Natural killer cell (primary cell): ENCODE results near the gene SAMD8. TPM values are rescaled to one million over a fixed set of nuclear protein-coding genes. Genes with fewer than 3 reads are reported as not detected.
"Not testable (repeated sequence)": the region's sequence is repeated elsewhere in the genome, so short reads cannot be mapped to it uniquely, and the experiment has no call there.

Source experiments
- ATAC-seq, 3 donors: fragments of 150-1000 bp in 2 of 3; fragments of 200-7000 bp in 1 of 3; cut with Tn5 transposase; 1 replicate in 1 of 3; 2 replicates in 2 of 3; pipeline ENCODE4 v1.10.0; 2021; ENCODE audit warnings: mild to moderate bottlenecking in 2 of 3, moderate library complexity in 2 of 3
- DNase-seq, 2 donors: peaks; one replicate each; pipeline versions ENCODE4 v3.0.0 to v3.0.0-alpha.2; 2013 to 2021; ENCODE audit warnings: mixed read lengths in 1 of 2
- H3K27ac ChIP-seq: one replicate; pipeline ENCODE4 v1.5.1; 2013; ENCODE audit warnings: mild to moderate bottlenecking, low read length
- H3K27me3 ChIP-seq: one replicate; pipeline ENCODE4 v1.6.1; 2013; ENCODE audit warnings: low read length; ENCODE audit not compliant: control insufficient read depth, insufficient read depth
- H3K36me3 ChIP-seq: one replicate; pipeline ENCODE4 v1.6.1; 2013; ENCODE audit warnings: low read length; ENCODE audit not compliant: control insufficient read depth, insufficient read depth
- H3K4me1 ChIP-seq: one replicate; pipeline ENCODE4 v1.6.1; 2013; ENCODE audit warnings: low read length; ENCODE audit not compliant: control insufficient read depth, insufficient read depth
- H3K4me3 ChIP-seq: one replicate; pipeline ENCODE4 v1.5.1; 2013; ENCODE audit warnings: low read length
- H3K9me3 ChIP-seq: one replicate; pipeline ENCODE4 v1.6.1; 2013; ENCODE audit warnings: low read length; ENCODE audit not compliant: control insufficient read depth, insufficient read depth
- H3K27ac Mint-ChIP-seq, 2 donors: one replicate each; pipeline ENCODE4 v1.8.0; 2022; ENCODE audit warnings: mild to moderate bottlenecking in 2 of 2, mixed read lengths in 2 of 2, moderate library complexity in 1 of 2
- H3K27me3 Mint-ChIP-seq, 2 donors: one replicate each; pipeline ENCODE4 v1.8.0; 2022; ENCODE audit warnings: low read depth in 2 of 2, mixed read lengths in 2 of 2
- H3K36me3 Mint-ChIP-seq: one replicate; pipeline ENCODE4 v1.8.0; 2022; ENCODE audit warnings: mixed read lengths
- H3K4me1 Mint-ChIP-seq, 2 donors: one replicate each; pipeline ENCODE4 v1.8.0; 2022; ENCODE audit warnings: mixed read lengths in 2 of 2
- H3K4me3 Mint-ChIP-seq: one replicate; pipeline ENCODE4 v1.8.0; 2022; ENCODE audit warnings: mild to moderate bottlenecking, moderate library complexity, mixed read lengths
- H3K9me3 Mint-ChIP-seq, 2 donors: one replicate each; pipeline ENCODE4 v1.8.0; 2022; ENCODE audit warnings: mixed read lengths in 2 of 2
- WGBS: methylation state at CpG from one replicate; pipeline ENCODE4 v1.1.7; 2013; ENCODE audit warnings: missing lambda C conversion rate; ENCODE audit not compliant: insufficient coverage; 5-methylcytosine and 5-hydroxymethylcytosine counted together
- intact Hi-C: fragments of 100-400 bp; cut with micrococcal nuclease; formaldehyde crosslinking; loops from one replicate; pipeline ENCODE4 v1.14.2; 2022
- total RNA-seq, 4 donors: library from RNA; stranded (reverse); fragments of 120-200 nt in 1 of 4; gene quantifications; one replicate each; pipeline versions ENCODE4 v1.2.3 to v1.2.4, GENCODE V29; 2013 to 2022
- TF ChIP-seq, protein P1 (sequence below): fragments of 200-600 bp; IDR thresholded peaks from one replicate; pipeline ENCODE4 v1.8.0; 2022; ENCODE audit warnings: antibody characterized with exemption

The SAMD8 gene
- total RNA-seq, 3 donors from 2014 or later (not counting 1 experiment from before 2014, with no cell fraction given), result 26.6 to 30.9 (median 29.6) TPM

DNA sequence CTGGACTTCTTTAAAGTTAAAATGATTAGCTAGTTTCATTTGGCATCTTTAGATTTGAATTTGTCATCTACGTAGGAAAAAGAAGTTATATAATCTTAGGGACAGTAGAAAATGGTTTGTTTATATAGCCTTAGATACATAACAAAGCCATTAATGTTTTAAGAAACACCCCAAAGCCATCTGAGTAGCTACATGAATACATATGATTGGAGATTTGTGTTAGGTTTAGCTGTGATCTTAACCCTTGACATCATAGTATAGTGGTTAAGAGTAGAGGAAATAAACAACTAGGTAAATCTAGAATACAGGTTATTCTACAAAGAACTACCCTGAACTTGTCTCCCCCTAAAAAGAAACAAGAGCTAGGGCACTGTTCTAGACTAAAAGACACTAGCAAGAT is 18.1 kb downstream of the SAMD8 start:
- Mint-ChIP-seq H3K9me3 (no peaks in the 10 kb centered on the region), H3K27ac (no peak overlapping the region), H3K36me3 (no peaks in the 10 kb centered on the region), H3K4me3 (no peak overlapping the region), H3K4me1 (peaks cover 28 to 29% of the 10 kb centered on the region in 2 donors), H3K27me3 (no peaks in the 10 kb centered on the region)
- no peak for DNase-seq
- H3K4me1 ChIP-seq, result peaks cover 7% of the 10 kb centered on the region
- H3K27ac ChIP-seq, result peak overlapping the region; percentile 53
- no peaks in the 10 kb centered on the region for H3K9me3 ChIP-seq
- intact Hi-C loops, result no loop called here
- TF ChIP-seq, protein P1, sequence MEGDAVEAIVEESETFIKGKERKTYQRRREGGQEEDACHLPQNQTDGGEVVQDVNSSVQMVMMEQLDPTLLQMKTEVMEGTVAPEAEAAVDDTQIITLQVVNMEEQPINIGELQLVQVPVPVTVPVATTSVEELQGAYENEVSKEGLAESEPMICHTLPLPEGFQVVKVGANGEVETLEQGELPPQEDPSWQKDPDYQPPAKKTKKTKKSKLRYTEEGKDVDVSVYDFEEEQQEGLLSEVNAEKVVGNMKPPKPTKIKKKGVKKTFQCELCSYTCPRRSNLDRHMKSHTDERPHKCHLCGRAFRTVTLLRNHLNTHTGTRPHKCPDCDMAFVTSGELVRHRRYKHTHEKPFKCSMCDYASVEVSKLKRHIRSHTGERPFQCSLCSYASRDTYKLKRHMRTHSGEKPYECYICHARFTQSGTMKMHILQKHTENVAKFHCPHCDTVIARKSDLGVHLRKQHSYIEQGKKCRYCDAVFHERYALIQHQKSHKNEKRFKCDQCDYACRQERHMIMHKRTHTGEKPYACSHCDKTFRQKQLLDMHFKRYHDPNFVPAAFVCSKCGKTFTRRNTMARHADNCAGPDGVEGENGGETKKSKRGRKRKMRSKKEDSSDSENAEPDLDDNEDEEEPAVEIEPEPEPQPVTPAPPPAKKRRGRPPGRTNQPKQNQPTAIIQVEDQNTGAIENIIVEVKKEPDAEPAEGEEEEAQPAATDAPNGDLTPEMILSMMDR, result no peak
- H3K36me3 ChIP-seq, result peaks cover 5% of the 10 kb centered on the region
- no peaks in the 10 kb centered on the region for H3K27me3 ChIP-seq
- WGBS, result no CpG with 5 or more reads among the region's 1 CpG
- ATAC-seq, result no peak
- H3K4me3 ChIP-seq, result no peak overlapping the region

DNA sequence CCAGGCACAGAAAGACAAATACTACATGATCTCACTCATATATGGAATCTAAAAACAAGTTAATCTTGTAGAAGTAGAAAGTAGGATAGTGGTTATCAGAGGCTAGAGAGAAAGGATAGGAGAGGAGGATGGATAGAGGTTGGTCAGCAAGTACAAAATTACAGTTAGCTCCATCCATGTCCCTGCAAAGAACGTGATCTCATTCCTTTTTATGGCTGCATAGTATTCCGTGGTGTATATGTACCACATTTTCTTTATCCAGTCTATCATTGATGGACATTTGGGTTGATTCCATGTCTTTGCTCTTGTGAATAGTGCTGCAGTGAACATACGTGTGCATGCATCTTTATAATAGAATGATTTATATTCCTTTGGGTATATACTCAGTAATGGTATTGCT is 22.2 kb downstream of the SAMD8 start:
- 53% methylated on average over 1 of the region's 3 CpGs for WGBS
- peaks cover 36 to 48% of the 10 kb centered on the region in 2 donors for H3K4me1 Mint-ChIP-seq
- H3K4me3 Mint-ChIP-seq, DNase-seq, H3K27me3 ChIP-seq, intact Hi-C loops, H3K4me3 ChIP-seq, H3K27me3 Mint-ChIP-seq, H3K36me3 ChIP-seq, ATAC-seq, H3K27ac ChIP-seq, H3K36me3 Mint-ChIP-seq, H3K27ac Mint-ChIP-seq, H3K9me3 Mint-ChIP-seq, H3K4me1 ChIP-seq, H3K9me3 ChIP-seq: not testable (repeated sequence)

DNA sequence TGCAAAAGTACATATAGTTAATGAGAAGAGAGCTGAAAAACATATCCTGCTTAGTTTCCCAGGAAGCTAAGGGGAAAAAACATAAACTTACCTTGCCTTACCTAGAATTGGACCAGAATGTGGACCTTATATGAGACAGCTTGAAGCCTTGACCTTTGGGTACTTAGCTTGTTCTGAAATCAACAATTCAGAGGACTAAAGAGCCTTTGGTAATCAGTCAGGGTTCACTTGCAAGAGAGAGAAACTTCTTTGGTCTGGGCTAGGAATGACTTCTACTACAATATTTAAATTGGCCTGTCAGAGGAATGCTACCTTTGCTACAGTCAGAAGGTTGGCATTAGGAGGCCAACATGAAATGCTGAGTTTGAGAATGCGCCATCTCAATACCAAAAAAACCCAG is 24.9 kb downstream of the SAMD8 start:
- H3K27ac Mint-ChIP-seq, result peak overlapping the region; percentile 16 to 73
- Histone ChIP-seq H3K4me3 (no peak overlapping the region), H3K36me3 (peaks cover 2% of the 10 kb centered on the region), H3K9me3 (no peaks in the 10 kb centered on the region), H3K27ac (no peak overlapping the region), H3K27me3 (no peaks in the 10 kb centered on the region), H3K4me1 (no peaks in the 10 kb centered on the region)
- H3K27me3 Mint-ChIP-seq, result no peaks in the 10 kb centered on the region
- intact Hi-C loops, result no loop called here
- peaks cover 40 to 52% of the 10 kb centered on the region in 2 donors for H3K4me1 Mint-ChIP-seq
- DNase-seq (no peak), ATAC-seq (no peak)
- no peaks in the 10 kb centered on the region for H3K9me3 Mint-ChIP-seq
- H3K4me3 Mint-ChIP-seq, result no peak overlapping the region
- TF ChIP-seq, protein P1, result no peak
- no CpG with 5 or more reads among the region's 1 CpG for WGBS
- no peaks in the 10 kb centered on the region for H3K36me3 Mint-ChIP-seq

DNA sequence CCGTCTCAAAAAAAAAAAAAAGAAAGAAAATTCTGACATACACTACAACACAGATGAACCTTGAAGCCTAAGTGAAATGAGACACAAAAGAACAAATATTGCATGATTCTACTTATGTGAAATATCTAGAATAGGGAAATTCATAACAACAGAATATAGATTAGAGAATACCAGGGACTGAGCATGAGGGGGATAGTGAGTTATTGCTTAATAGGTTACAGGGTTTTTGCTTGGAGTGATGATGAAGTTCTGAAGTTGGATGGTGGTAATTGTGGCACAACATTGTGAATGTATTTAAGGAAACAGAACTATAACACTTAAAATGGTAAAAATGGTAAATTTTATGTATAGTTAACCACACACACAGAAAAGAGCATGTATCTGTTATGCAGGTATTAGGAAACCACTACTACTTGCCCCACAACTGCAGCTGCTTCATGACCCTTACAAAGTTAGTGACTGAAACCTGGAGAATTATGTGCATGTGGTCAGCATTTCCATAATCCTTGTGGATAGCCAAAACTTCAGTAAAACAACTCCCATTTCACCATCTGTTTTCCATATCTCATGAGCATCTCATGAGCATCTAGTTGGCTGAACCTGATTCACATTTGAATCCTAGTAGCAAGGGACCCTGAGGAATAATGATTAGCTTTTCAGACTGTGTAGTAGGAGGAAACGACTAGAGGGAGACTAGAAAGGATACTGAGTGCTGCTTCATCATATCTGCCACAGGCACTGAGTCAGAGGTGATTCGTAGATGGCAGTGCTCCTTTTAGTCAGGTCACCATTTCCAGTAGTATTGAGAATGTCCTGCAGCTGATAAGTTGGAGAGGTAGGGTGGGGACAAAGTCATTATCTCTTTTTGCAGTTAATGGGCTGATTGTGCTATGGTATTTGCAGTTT is 26.3 kb downstream of the SAMD8 start:
- no peak for ATAC-seq
- no peaks in the 10 kb centered on the region for H3K4me1 ChIP-seq
- 62% methylated on average over 2 of the region's 3 CpGs for WGBS
- Mint-ChIP-seq H3K36me3 (no peaks in the 10 kb centered on the region), H3K4me1 (peaks cover 38 to 44% of the 10 kb centered on the region in 2 donors), H3K4me3 (no peak overlapping the region), H3K27me3 (no peaks in the 10 kb centered on the region), H3K27ac (peak overlapping the region; percentile 17 to 65), H3K9me3 (no peaks in the 10 kb centered on the region)
- no peaks in the 10 kb centered on the region for H3K27me3 ChIP-seq
- H3K9me3 ChIP-seq, result no peaks in the 10 kb centered on the region
- DNase-seq, result no peak
- TF ChIP-seq, protein P1, result no peak
- H3K27ac ChIP-seq, result no peak overlapping the region
- no peaks in the 10 kb centered on the region for H3K36me3 ChIP-seq
- intact Hi-C loops, result no loop called here
- H3K4me3 ChIP-seq, result no peak overlapping the region
